HG03280 (cell line): ENCODE data around the gene TFAP2B.

Experiments
- ATAC-seq: cut with Tn5 transposase; IDR thresholded peaks from one replicate; pipeline ENCODE4 v1.9.1; 2021; ENCODE audit warnings: mild to moderate bottlenecking, moderate library complexity; ENCODE audit not compliant: unreplicated experiment

TFAP2B gene

DNA sequence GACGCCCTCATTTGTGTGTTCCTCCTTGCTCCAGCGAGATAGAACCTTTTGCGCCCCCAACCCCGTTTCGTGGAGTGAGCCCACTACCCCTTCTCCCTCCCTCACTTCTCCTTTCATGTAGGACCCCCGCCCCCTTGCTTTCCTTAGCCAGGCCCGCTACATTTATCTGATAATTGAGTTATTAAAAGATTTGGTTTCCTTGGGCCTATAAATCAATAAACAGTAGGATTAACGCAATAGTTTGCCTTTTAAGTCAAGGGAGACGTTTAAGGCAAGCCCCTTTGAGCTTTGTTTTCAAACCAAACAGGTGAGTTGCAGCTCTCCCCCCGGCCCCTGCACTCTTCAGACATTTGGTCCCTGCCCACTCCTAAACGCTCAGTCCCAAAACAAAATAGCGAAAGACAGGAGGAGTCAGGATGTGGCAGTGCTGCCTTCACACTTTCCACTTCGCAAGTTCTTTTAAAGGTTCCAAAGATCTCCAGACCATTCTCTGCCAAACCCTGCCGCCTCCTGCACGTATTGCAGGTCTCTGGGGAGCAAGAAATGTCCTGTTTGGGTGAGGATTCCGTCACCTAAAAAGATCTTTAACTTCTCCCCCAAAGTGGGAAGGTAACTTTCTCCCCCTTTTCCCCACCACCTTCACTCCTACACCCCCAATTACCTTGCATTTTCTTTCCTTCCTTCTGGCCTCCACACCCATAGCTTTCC is 27.6 kb downstream of the TFAP2B start:
- no peak for ATAC-seq

DNA sequence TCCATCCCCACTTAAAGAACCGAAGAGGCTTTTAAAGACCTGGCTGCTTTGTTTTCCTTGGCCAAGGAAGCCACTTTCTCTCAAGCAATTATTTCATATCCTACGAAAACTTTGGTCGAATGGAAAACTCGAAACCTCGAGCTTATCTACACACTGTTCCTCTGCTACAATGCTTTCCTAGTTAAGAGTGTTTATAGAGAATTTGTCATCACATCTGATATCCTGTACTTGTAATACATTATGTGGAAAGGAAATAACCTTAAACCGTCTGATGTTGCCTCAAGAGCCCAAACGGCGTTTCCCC is 28.1 kb downstream of the TFAP2B start:
- no peak for ATAC-seq

DNA sequence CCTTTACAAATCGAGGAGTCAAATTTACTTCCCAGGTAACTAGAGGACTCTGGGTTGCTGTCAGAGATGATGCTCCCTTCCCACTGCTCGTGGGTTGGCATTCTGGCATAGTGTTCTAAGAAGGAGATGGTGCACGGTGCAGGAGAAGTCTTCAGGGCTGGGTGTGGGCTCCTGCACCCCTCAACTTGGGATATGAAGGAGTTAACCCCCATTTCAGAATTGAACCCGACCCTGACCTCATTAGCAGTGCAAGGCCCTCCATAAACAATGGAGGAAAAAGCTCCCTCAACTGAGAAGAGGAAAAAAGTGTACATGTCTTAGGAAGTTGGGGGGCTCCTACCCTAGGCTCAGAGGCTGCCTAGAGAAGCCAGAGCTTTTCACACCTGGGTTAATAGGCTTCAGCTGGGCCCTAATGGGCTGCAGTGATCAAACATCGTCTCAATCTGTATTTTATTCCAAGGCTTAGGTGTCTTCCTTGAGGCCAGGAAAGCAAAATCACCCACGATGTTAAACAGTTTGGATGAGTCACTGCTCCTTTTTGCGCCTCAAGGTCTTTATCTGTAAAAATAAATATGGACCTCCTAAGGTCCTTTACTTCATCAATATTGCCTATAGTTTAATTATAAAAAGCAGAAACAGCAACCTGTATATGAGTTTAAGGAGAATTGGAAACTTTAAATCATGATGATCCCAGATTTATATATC is 29.4 kb downstream of the TFAP2B start:
- ATAC-seq = no peak

DNA sequence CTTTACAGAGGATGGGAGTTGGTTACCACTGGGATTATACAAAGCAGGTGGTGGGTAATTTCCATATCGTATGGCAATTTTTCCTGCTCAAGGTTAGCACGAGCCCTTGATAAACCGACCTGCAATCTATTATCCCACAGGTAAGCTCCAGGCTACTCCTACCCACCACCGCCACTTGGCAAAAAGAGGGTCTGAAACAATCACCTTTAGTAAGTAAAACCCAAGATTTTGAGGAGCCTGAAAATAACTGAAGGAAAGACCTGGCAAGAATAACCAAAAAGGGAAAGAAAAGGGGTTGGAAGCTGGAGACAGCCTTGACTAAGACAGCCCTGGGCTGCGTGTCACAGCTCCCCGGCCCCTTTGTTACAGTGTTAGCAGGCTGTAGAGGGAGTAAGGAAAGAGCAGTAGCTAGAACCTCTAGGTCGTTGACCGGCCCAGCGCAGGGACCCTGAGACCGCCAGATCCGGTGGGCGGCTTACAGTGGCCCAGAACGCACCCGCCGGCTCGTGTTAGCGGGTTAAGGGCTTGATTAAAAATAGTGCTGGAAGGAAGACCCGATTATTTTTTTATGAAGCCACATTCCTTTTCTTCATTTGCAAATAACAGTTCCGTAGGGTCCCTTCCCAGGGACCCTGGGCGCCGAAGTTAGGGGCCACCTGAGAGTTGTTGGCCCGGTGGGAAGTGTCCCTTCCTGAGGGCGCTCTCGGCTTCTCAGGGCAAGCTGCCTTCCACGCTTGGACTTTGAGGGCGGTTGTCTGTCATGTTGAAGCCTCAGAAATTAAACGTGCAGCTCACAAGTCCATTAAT is 30.5 kb downstream of the TFAP2B start:
- ATAC-seq = no peak

DNA sequence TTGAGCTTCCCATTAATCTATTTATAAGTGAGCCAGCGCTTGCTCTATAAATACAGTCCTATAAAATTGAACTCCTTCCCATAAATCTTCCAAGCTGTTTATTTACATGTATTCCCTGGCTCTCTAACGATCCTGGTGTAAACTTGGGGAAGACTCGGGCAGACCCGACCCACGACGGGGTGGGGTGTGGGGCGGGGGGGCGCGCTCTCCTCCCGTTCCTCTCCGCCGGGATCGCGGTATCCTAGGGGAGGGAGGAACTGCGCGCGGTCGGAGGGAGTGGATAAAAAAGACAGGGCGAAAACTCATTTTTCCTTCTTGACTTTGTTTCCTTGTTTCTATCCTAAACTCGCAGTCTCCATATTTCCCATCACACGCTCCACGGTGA is 31.1 kb downstream of the TFAP2B start:
- ATAC-seq = no peak

DNA sequence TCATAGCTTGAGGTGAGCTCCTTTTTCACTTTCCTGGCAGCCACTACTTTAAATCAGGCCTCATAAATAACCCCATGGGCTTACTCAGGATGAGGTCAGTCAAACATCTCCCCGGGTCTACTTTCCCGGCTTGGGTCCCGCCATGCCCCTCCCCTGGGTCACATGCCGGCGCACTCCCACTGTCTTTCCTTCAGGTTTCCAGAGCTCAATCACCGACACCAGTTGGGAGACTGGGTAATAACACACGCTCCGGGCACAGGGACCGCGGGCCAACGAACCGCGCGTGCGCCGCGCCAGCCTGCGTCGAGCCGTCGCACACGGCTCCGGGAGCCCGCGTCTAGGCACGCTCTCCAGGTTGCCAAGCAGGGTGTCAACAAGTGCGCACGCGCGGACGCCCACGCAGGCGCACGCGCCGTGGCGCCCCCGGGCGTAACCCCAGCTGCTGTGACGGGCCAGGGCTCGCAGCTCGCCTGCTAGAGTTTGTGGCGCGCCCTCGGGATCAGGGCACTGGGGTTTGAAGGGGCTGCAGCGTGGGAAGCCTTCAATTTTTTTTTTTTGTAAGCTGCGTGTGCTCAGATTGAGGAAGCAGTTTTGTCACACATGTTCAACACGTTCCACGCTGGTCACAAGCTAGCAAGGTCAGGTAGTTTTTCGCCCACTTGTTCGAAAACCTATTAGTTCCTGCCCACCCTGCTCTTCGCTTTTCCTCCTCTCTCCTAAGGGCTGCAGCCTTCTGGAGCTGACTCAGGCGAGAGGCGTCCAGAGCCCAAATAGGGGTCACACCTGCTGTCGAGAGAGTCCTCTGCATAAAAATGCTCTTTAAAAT is 31.8 kb downstream of the TFAP2B start:
- ATAC-seq = no peak

DNA sequence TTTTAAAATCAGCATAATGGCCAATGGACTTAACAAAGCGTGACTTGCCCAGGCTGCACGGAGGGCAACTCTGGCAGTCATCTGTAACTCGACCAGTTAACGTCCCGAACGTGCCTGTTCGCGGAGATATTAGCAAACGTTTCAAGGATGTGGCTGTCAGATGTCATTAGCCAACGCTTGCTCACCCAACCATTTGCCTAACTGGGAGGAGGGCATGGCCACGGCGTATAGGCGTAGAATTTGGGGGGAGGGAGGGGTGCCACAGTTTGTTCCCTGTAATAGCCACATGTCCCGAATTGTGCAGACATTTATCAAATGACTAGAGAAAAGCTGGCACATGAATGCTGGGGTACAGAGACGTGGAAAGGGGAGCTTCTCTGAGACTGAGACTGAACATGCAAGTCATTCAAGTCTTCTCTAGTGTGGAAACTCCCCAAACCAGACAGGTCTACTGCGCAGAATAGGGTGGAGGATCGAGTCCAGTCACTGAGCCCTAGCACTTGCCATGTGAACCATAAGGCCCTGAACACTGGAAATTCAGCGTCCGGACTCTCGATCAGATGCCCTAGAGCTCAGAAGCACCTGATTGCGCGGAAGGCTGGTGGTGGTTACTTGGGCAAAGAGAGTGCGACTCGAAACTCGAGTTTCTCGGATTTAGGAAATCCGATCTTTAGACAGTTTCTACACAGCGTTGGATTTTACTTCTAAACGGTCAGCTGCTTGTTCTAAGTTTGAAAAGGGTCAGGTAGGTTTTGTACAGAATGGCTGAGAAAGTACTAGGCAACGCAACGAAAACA is 32.6 kb downstream of the TFAP2B start:
- ATAC-seq = no peak

DNA sequence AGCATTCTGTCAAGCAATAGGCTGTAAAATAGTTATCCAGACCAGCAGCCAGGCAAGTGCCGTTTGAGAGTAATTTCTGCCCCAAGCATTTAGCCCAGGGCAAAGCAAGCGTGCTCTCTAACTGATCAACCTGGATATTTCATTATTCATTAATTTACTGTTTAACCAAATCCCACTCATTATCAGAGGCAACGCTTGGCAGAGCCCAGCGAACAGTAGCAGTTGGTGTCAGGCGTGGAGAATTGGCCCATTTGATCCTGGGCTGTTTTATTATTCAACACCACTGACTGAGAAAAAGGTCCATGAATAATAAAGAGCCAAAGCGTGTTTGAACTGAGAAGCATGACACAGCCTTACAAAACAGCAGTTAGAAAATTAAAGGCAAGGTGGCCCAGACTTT is 35.3 kb downstream of the TFAP2B start:
- no peak for ATAC-seq

DNA sequence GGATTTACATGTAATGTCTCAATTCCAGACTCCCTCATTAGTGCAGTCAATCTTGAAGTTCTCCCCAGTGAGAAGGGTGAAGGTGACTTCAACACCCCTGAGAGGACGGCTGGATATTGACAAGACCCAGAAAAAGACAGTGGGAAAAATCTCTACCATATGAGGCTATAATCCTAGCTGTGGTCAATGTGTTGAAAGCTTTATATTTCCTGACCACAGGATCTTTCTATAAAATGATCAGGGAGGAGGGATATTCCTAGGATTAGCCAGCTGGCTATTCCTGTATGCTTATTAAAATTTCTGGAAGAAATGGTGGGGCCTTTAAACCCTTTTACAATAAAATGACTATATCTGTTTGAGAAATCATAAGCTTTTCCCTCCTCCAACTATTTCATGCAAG is 43.0 kb downstream of the TFAP2B start:
- ATAC-seq = no peak

DNA sequence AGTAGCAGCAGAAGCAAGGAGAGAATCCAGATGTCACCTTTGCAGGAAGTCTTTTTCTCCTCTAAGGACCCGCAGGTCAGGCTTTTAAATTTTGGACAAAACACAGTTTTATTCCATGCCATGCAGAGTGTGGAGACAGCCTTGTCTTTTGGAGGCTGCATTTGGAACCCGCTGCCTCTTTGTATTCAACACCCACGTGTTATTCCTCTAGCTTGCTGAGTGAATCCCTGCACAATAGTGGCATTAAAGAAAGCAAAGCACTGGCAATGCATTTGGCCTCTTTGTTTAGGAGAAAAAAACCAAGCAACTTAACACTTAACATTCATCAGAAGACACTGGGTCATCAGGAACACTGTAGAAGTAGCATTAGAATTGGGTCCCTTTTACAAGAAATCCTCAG is 43.5 kb downstream of the TFAP2B start:
- no peak for ATAC-seq

DNA sequence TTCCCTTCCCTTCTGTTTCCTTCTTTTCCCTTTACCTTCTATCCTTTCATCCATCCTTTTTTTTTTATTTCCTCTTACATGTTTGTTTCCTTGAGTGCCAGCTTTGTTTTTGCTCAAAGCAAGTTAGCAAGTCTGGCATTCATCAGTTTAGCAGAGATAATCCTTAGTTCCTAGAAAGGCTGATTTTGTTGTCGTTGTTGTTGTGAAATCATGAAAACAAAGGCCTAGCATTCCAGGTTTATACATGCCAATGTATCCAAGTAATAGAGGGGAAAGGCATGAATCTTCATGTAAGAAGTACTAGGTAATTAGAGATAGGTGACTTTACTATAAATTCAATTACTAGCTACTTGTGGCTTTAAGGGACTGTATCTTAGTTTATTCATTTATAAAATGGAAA is 45.9 kb downstream of the TFAP2B start:
- no peak for ATAC-seq

DNA sequence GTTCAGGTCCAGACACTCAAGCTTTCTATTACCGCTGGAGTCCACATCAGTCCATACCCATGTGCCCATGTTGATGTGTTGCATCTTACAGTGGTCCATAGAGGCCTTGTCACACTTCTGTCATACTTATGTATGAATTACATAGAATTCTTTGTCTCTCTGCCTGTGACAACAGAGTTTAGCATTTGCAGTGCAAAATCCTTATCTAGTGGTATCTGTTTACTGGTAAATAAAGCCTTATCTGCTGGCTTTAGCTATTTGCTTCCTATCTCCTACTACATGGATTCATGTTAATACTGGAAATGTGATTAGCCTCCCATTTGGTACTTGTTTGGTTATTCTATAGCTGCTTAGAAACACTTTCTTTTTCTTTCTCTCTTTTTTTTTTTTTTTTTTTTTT is 49.8 kb downstream of the TFAP2B start:
- ATAC-seq = no peak

DNA sequence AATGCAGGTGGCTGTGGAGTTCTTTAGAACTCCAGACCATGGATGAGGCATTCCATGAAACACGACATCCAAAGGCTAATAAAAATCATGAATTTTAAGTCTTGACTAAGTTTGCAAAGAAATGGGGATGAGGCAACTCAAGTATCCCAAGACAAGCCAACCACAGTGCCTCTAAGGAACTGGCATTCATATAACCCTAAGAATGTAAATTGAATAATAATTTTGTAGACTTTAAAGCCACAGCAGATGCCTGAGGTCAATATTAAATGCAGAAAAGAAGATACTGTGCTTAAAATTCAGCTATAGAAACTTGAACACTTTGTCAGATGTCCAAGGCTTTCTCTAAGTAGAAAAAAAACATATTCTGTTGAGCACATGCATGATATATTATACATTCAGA is 54.5 kb downstream of the TFAP2B start:
- ATAC-seq = no peak

DNA sequence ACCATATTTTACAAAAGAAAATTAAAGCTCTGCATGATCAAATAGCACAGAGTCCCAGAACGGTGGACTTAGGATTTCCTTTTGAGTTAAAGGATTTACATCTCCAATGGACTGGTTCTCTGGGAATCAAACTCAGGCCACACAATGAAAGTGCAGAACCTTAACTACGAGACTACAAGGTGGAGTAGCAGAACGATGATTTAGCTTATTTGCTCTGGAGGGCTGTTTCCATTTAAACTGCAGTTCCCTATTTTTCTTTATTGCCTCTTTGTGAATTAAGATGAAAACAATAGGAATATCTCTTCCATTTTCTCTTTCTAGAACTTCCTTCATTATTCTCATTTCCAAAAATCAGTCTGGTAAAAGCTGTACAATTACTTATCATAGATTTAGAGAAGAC is 65.7 kb downstream of the TFAP2B start:
- ATAC-seq = no peak

DNA sequence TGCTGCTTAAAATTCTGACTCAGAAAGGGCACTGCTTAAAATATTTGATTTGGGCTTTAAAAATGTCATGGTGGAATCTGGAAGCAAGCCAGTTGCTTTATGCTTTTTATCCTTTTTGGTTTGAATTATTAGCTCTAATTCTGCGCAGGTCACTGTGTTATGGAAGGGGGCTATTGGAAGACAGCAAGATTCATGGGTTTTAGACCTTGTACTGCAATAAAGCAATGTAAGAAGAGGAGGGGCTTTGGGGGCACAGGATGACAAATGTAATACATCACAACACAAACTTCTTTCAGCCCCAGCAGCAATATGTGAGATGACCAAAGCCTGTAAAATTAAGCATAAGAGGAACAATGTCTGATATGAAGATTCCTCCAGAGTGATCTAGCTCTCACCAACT is 68.4 kb downstream of the TFAP2B start:
- no peak for ATAC-seq

DNA sequence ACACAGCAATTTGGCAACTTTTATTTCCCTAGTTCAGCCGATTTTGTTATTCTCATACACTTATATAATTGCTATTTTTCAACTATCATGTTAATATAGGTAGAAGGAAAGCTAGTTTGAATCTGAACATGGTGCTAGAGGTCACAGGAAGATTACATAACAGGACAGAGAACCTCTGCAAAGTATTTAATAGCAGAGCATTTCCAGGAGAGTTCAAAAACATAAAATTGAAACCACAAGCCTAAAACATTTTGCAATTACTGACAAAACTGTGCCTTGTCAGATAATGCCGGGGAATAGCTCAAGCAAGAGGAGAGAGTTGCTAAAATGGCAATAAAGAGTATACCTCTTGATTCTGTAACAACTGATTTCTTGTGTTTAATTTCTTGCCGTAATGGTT is 70.8 kb downstream of the TFAP2B start:
- no peak for ATAC-seq

DNA sequence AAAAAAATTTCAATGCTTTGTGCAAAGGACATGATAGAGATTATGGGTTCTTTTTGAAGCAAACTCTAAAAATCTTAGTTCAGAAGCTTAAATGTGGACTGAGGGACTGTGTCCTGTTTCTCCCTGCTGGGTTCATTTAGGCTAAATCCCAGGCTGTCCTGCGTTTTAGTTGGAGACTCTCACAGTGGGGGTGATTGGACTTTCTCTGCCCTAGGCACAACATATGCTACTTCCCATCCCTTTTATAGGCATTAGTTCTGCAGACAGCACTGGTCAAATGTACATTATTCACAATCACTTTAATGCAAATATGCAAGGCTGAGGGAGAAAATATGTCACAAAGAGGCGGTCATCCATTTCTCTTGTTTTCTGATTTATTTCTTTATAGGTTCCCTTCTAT is 71.3 kb downstream of the TFAP2B start:
- ATAC-seq = no peak

DNA sequence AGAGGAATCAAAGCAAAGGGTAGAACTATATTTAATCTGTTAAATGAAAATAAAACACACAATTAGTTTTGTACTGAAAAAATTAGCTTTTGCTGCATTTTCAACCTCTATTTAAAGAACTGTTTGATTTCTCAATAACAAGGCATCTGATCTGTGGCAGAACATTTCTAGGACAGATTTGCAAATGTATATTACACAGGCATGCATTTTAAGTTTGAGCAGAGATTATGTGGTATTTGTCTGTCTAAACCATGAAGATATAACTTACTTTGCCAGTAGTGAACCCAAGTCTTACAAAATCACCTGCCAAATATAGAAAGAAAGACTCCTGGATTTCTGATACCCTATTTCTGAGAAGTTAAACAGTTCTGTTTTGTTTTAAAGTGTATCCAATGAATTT is 71.9 kb downstream of the TFAP2B start:
- ATAC-seq = no peak

DNA sequence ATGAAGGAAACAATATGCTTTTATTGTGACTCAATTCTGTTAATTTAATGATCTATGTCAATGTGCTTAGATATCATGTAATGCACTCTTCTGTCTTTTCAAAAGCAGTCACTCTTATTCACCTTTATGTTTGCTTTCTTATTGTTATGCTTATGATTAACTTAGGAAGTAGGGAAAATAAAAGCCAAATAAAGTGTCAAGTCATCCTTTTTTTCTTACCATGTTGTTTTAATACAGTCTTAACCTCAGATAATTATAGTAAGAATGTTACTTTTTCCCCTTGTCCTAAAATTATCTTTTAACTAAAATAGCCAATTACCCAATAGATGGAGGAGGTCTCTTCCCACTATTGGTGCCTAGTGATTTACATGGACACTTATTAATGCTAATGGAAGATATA is 72.6 kb downstream of the TFAP2B start:
- ATAC-seq = no peak
